GM21717 (cell line): ENCODE data around the gene ZNF583.

ENCODE experiments used
- ATAC-seq: cut with Tn5 transposase; IDR thresholded peaks from one replicate; pipeline ENCODE4 v1.9.1; 2021; ENCODE audit warnings: mild to moderate bottlenecking, moderate library complexity; ENCODE audit not compliant: unreplicated experiment

ZNF583 gene

DNA sequence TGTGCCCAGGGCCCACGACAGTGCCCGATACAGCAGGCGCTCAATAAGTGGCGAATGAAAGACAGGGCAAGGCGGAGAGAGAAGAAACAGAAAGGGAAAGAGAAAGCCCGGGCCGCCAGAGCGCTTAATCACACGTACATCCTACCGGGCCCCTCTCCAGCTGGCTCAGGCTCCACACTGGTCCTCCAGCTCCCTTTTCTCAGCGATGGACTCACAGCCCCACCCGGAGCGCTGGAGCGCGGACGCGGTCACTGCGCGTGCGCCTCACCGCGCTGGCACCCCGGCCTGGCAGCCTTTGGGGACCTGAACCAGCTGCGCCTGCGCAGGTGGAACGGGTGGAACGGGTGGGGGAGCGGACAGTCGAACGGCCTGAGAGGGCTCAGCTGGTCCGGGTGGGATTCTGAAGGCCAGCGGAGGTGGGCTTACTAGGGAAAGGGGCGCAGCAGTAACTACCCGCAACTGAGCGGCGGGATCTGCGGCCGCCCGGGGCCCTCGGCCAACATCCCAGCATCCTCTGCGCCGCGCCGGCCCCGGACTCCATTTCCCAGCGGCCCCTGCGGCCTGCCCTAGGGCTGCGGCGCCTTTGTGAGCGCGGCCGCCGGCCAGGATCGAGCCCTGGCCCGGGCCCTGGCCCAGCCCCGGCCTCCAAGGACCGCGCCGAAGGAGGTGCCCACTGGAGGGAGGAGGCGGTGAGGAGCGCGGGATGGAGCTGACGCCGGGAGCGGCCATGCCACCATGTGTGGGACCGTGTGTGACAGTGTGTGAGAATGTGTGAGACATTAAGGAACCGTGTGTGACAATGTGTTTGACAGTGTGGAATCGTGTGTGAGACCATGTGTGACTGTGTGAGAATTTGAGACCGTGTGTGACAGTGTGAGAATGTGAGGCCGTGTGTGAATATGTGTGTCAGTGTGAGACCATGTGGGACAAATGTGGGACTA lies at the start of gene ZNF583:
Gene ZNF583, plus strand, starts transcription at position 569 of the 941 bp plus-strand sequence. CDS start 2,783 bp downstream, outside the sequence.
- peak; percentile 71 for ATAC-seq

DNA sequence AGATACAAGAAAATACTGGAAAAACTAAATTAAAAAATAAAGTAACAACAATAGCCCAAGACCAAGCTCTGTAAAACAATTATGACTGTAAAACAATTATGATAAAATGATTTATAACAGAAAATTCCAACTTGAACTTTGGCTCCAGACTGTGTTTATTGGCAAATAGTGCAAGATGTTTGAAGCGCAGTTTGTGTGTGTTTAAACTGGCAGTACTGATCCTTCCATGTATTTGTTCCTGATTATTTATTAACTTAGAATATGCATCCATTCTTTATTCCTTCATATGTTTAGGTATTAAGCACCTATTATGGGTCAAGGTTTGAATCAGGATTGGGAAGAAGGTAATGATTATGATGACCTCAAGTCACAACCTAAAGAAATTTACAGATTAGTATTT lies 48.6 kb upstream of the ZNF583 start:
- ATAC-seq, result no peak

DNA sequence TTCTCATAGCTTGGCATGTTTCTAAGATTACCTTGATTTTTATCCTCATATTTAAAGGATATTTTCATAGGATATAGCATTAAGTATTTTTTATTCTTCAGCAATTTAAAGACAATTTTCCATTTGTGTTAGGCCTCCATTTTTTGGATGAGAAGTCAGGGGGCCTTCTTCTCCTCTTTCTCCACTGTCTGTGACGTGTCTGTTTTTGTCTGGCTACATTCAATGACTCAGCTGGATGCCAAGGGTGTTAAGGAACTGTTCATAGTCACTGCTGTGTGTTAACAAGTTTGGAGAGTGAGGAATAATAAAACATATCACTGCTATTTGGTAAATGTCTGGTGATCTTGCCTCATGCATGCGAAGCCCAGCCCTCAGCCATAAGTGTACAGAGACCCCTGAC lies 47.2 kb upstream of the ZNF583 start:
- ATAC-seq, result no peak

DNA sequence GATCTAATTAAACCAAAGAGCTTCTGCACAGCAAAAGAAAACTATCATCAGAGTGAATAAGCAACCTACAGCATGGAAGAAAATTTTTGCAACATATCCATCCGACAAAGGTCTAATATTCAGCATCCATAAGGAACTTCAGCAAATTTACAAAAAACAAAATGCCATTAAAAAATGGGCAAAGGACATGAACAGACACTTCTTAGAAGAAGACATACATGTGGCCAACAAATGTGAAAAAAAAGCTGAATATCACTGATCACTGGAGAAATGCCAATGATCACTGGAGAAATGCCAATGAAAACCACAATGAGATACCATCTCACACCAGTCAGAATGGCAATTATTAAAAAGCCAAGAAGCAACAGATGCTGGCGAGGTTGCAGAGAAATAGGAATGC lies 43.3 kb upstream of the ZNF583 start:
- ATAC-seq, result no peak

DNA sequence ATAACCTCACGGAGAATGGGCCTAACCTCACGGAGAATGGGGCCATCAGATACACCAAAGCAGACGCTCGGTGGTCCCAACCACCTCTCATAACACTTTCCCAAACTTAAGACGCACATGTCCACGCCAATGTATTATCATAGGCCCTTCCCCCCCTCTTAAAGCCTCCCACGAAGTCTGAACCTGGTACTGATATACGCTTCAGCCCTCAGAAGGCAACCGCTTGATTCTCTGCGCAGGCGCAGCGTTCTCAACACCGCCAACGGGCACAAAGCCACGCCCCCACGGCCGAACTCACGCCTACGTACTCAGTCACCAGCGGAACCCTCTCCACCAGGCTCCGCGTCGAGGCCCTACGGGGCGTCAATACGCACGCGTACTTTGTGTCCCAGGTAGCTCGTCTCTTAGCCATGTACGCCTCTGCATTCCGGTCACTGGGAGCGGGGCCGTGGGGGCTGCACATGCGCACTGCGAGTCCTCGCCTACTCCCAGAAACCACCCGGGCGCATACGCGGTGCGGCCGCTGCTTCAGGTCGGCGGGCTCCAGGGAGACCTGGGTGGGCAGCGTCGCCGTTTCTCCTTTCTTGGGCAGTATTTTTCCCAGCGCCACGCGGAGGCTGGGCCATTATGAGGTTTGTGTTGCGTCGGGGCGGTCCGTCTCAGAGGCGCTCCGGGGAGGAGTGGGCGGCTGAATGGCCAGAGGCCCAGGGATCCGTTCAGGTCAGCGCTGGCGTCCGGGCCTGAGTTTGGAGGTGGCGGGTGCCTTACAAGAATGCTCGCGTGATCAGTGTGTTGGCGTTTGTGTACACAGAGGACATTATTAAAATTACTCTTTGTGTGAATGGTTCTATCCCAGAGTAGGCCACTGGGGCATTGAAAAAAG lies 36.1 kb upstream of the ZNF583 start:
- ATAC-seq, result no peak

DNA sequence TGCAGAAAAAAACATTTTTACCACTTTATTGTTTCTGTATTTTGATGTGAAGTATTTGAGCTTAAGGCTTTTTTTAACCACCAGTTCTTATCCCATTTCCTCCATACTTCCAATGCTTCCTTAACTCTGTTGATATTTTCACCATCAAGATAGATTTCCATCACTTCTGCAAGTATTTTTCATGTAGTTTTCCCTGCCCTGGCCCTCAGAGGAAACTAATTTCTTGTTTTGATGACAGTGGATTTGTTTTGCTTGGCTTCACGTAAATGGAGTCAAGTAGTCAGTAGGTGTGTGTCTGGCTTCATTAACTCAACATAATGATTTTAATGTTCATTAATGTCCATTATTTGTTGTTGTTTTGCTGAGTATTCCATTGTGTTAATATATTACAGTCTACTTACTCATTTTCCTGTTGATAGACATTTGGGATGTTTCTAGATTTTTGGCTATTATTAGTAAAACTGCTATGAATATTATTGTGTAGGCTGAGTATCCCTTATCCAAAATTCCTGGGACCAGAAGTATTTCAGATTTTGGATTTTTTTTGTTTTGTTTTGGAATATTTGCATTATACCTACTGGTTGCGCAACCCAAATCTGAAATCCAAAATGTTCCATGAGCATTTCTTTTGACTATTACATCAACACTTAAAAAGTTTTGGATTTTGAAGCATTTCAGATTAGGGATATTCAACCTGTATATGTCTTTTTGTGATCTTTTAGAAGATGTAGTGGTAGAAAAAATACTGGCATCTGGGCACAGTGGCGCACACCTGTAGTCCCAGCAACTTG lies 34.1 kb upstream of the ZNF583 start:
- ATAC-seq, result no peak

DNA sequence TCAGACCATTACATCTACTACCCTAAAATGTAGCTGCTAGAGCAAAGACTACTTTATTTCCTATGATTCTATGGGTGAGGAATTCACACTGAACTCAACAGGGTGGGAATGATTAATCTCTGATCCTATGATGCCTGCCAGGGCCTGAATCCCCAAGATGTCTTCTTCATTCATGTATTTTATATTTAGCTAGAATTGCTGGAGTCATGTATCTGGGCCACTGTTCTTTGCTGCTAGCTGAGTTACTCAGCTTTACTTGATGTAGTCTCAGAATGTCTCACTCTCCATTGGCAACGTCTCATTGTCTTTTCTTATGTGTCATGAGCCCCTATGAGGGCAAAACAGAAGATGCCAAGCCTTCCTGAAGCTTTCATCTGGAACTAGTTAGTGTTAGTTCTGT lies 31.9 kb upstream of the ZNF583 start:
- no peak for ATAC-seq

DNA sequence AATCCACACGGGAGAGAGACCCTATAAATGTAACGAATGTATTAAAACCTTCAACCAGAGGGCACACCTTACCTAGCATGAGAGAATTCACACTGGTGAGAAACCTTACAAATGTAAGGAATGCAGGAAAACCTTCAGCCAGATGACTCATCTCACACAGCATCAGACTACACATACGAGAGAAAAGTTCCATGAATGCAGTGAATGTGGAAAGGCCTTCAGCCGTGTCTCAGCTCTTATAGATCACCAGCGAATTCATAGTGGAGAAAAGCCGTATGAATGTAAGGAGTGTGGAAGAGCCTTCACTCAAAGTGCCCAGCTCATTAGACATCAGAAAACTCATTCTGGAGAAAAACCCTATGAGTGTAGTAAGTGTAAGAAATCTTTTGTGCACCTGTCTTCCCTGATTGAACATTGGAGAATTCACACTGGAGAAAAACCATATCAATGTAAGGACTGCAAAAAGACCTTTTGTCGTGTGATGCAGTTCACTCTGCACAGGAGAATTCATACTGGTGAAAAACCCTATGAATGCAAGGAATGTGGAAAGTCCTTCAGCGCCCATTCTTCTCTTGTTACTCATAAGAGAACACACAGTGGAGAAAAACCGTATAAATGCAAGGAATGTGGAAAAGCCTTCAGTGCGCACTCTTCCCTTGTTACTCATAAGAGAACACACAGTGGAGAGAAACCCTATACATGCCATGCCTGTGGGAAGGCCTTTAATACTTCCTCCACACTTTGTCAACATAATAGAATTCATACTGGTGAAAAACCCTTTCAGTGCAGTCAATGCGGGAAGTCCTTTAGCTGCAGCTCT lies 26.8 kb upstream of the ZNF583 start:
- no peak for ATAC-seq

DNA sequence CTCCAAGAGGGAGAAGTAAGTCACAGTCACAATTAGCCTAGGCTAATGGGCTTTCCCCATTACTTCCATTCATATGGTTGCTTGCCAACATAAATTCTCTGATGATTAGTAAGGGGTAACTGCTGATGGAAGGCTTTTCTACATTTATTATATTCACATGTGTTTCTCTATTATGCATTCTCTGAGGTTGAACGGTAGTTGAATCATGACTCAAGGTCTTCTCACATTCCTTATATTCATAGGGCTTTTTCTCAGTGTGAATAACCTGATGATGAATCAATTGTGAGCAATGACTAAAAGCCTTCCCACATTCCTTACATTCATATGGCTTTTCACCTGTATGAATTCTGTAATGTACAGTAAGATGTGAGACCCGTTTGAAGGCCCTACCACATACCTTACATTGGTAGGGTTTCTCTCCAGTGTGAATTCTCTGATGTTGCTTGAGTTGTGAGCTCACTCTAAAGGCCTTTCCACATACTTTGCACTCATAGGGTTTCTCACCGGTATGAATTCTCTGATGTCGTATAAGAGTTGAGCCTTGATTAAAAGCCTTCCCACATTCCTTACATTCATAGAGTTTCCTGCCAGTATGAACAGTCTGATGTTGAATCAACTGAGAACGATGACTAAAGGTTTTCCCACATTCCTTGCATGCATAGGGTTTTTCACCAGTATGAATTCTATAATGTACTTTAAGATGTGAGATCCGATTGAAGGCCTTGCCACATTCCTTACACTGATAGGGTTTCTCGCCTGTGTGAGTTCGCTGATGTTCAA lies 20.1 kb upstream of the ZNF583 start:
- ATAC-seq, result no peak

DNA sequence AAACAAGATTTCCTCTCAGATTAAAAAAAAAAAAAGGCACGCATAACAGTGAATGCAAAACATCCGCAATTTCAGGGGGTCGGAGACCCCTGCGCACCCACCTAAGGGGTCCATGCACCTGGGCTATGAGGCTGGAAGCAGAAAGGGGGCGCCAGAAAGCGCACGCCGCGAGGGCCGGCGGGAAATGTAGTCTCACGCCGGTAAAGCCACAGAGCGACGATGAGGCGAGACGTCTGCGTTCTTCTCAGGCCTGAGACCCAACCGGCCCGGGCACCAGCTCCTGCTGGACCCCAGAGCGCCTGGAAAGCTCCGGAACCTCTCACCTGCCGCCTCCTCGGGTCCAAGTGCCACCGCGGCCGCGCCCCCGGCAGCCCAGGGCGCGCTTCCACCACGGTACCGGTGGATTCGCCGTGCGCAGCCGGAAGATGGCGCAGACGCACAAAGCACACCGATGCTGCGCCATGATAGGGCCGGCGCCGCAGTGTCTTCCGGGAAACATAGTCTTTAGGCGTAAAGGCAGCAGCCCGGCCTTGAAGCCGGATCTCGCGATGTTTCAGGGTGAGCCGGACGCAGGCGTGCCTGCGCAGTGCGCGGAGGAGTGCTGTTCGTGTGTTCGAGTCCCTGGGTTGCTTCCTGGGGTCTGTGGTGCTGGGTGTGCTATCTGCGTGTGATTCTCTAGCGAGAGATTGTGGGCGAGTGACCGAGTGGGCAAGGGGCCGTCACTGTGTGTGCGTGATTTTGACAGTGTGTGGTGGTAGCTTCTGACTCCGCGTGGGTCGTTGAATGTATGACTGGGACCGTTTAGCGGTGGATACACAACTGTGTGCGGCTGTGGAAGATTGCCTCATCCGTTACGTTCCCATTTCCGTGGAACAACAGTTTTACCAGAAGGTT lies 10.8 kb upstream of the ZNF583 start, which contains the start of gene ZNF582:
Gene ZNF582, minus strand, starts transcription at position 416 of the 894 bp plus-strand sequence. CDS start 1,782 bp downstream, outside the sequence.
- ATAC-seq, result peak; percentile 80

DNA sequence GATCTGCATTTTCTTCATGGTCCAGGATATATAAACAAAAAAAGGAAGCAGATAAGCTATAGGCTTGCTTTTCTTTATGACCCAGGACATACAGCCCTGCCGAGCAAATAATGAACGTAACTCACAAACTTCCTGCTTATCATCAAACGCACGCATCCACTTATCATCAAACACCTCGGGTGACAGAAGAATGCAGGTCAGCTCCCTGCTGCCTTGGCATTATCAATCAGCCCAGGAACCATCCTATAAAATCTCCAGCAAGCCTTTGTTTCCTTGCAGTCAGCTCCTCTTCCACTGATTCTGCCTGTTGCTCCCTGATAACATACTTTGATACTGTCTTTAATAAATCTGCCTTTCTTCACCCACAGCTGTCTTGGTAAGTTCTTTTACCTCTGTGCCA lies 5.3 kb upstream of the ZNF583 start:
- ATAC-seq, result no peak

DNA sequence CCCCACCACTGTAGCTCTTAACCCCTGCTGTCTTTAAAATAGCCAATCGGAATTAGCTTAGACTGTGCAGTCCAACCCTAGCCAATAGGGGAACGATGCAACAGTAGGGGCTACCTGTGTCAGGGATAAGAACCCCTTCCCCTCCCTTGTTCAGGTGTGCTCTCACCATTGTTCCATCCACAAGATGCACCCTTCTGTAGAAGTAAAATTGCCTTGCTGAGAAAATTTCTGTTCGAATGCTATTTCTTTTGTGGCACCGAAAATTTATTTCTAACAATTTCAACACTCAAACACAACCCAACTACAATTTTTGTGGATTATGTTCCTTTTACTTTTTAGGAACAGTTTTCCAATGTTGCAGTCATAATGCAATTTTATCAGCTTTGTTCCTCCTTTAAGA lies 3.6 kb upstream of the ZNF583 start:
- ATAC-seq, result no peak

DNA sequence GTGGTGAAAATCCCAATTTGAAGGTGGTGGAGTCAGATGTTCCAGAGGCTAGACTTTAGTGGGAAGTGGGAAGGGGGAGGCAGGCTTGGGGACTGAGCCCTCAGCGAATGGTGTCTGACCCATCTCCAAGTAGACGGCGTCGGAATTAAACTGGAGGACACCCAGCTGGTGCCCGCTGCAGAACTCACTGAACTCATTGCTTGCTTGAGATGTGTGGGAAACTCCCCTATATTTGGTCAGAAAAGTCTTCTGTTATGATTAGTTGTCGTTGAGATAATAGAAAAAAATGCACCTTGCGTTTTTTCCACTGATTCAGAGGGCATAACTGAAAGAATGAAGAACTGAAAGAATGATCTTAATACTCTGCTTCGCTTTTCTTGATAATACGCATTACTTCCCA lies 871 bp upstream of the ZNF583 start:
- ATAC-seq, result no peak

DNA sequence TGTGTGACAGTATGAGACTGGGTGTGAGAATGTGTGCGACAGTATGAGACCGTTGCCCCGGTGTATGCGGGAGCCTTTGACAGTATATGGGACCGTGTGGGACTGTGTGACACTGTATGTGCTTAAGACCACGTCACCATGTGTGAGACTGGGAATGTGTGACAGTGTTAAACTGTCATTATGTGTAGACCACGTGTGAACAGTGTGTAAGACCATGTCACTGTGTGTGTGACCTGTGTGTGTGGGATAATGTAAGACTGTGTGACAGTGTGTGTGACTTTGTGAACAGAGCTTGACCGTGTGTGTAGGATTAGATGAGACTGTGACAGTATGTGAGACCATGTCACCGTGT lies 549 bp downstream of the ZNF583 start:
- ATAC-seq, result peak; percentile 4

DNA sequence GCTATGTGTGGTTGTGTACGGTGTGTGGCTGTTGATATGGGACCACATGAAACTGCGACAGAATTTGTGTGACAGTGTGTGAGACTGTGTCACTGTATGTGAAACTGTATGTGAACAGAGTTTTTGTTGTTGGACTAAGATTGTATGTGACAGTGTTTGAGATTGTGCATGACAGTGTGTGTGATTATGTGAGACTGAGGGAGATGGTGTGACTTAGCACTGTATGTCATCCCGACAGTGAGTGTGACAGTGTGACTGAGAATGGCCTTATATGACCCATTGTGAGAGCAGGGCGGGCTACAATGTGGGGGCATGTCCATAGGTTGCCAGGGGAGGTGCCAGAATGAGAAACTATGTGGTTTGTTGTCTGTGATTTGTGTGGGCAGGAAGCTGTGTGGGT lies 930 bp downstream of the ZNF583 start:
- no peak for ATAC-seq

DNA sequence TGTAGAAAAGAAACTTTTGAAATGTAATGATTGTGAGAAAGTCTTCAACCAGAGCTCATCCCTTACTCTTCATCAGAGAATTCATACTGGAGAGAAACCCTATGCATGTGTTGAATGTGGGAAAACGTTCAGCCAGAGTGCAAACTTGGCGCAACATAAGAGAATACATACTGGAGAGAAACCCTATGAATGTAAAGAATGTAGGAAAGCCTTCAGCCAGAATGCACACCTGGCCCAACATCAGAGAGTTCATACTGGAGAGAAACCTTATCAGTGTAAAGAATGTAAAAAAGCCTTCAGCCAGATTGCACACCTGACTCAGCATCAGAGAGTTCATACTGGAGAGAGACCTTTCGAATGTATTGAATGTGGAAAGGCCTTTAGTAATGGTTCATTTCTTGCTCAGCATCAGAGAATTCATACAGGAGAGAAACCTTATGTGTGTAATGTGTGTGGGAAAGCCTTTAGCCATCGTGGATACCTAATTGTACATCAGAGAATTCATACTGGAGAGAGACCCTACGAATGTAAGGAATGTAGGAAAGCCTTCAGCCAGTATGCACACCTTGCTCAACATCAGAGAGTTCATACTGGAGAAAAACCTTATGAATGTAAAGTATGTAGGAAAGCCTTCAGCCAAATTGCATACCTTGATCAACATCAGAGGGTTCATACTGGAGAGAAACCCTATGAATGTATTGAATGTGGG lies 19.3 kb downstream of the ZNF583 start:
- no peak for ATAC-seq

DNA sequence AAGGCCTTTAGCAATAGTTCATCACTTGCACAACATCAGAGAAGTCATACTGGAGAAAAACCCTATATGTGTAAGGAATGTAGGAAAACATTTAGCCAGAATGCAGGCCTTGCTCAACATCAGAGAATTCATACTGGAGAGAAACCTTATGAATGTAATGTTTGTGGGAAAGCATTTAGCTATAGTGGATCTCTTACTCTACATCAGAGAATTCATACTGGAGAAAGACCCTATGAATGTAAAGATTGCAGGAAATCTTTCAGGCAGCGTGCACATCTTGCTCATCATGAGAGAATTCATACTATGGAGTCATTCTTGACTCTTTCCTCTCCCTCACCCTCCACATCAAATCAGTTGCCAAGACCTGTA lies 19.8 kb downstream of the ZNF583 start:
- ATAC-seq, result no peak
